Fibroblast of pulmonary artery (primary cell): ENCODE results near the gene CSGALNACT2.

Experiments used
- DNase-seq: peaks from one replicate; pipeline ENCODE4 v3.0.0-alpha.2; 2010; ENCODE audit warnings: low read depth
- H3K4me3 ChIP-seq: replicated peaks from 2 replicates; pipeline ENCODE4 v1.5.1; 2011; ENCODE audit warnings: low read depth, mild to moderate bottlenecking, control low read depth, low read length, moderate library complexity
- CTCF ChIP-seq: IDR thresholded peaks from 2 replicates; pipeline ENCODE4 v1.5.1; 2011; ENCODE audit warnings: mild to moderate bottlenecking, control low read depth, low read length, inconsistent platforms; ENCODE audit errors: missing control alignments

The CSGALNACT2 gene

GRCh38 chr10:43151371-43151770, 13.1 kb downstream of the CSGALNACT2 start:
- peak; percentile 17 for DNase-seq
- H3K4me3 ChIP-seq = no peak overlapping the region
- TF ChIP-seq CTCF = no peak

DNA sequence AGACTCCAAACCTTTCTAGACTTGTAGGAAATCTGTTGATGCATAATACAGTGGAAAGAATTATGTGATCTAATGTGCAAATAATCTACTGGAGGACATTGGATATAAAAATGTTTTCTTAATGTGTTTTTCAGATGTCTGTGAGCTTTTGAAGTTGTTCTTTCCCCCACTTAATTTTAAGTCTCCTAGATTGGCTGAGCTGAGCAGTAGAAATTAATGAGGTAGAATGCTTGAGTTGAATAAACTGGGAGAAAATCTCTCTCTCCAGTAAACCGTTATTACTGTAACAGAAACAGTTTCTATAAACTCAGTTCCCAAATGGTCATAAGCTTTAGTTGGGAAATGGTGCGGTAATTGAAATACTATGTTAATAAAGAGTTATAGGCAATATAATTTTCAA, 15.7 kb downstream of the CSGALNACT2 start:
- no peak overlapping the region for H3K4me3 ChIP-seq
- DNase-seq = no peak
- TF ChIP-seq CTCF = no peak

GRCh38 chr10:43155221-43155620, 17.0 kb downstream of the CSGALNACT2 start:
- H3K4me3 ChIP-seq = no peak overlapping the region
- no peak for DNase-seq
- no peak for TF ChIP-seq CTCF

DNA sequence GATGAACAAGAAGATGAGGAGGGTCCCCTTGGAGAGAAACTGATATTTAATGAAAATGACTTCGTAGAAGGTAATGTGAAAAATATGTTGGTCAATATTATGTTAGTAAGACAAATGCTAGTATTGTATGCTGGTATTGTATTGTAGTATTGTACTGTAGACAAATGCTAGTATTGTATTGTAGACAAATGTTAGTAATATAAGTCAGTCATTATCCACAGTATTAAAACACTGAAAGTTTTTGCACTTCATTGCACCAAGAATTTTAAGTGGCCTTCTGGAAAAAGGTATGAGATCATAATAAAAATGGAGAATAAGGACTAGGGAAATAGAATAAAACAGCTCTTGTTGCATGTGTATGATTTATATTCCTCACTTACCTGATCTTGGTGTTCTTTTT, 17.5 kb downstream of the CSGALNACT2 start:
- no peak for DNase-seq
- no peak for TF ChIP-seq CTCF
- H3K4me3 ChIP-seq = no peak overlapping the region

DNA sequence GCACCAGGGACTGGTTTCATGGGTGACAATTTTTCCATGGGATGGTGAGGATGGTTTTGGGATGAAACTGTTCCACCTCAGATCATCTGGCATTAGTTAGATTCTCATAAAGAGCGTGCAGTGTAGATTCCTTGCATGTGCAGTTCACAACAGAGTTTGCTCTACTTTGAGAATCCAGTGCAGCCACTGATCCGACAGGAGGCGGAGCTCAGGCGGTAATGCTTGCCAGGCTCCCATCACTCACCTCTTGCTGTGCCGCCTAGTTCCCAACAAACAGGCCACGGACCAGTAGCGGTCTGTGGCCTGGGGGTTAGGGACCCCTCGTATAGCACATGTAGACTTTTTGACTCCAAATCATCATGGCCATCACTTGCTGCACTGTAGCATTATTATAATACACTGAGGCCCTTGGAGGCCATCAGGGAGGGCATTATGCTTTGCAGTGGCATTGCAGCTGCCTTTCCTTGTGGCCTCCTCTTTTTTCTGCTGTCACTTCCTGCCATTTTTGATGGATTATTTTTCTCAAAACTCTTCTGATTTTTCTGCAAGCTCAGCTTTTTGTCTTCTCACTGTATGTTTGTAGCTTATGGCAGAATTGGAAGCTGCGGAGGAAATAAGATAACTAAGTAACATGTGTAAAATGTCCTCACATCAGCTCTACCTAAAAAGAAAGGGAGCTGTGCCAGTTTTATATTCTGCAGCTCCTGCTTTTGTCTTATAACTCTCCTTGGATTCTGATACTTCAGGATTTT, 18.5 kb downstream of the CSGALNACT2 start:
- no peak for DNase-seq
- H3K4me3 ChIP-seq = no peak overlapping the region
- no peak for TF ChIP-seq CTCF

- DNase-seq = no peak
- TF ChIP-seq CTCF = no peak
Measured at GRCh38 chr10:43158636-43159035, 20.4 kb downstream of the CSGALNACT2 start.

More at GRCh38 chr10:43158636-43159035, 20.4 kb downstream of the CSGALNACT2 start:
- no peak overlapping the region for H3K4me3 ChIP-seq
